K562 (cell line): ENCODE measurements around the gene TMEM63A. TPM values are rescaled to one million over a fixed set of nuclear protein-coding genes. Genes with fewer than 3 reads are reported as not detected.

Experiments used
- AFF4 ChIP-seq: sonication (generic); formaldehyde crosslinking; IDR thresholded peaks from 2 replicates; pipeline ENCODE4 v1.8.0; 2023; ENCODE audit warnings: mild to moderate bottlenecking, missing genetic modification reagents
- BCLAF1 ChIP-seq, 2 experiments: fragments of 450-650 bp in 1 of 2; IDR thresholded peaks; 2 replicates each; pipeline ENCODE4 v1.6.1; 2011 to 2017; ENCODE audit warnings: low read depth in 2 of 2, antibody characterized with exemption in 1 of 2, borderline replicate concordance in 1 of 2, low read length in 1 of 2, mild to moderate bottlenecking in 1 of 2, mixed read lengths in 1 of 2; ENCODE audit not compliant: control insufficient read depth in 1 of 2
- ERF ChIP-seq: fragments of 450-650 bp; formaldehyde crosslinking; IDR thresholded peaks from 2 replicates; pipeline ENCODE4 v1.4.0; 2020; ENCODE audit warnings: mild to moderate bottlenecking, mixed read lengths
- ETV5 ChIP-seq: sonication (generic); formaldehyde crosslinking; IDR thresholded peaks from 2 replicates; pipeline ENCODE4 v1.4.0; 2020; ENCODE audit warnings: low read depth, mild to moderate bottlenecking, missing genetic modification reagents
- JUNB ChIP-seq: fragments of 450-650 bp; formaldehyde crosslinking; conservative IDR thresholded peaks from 2 replicates; pipeline ENCODE4 v1.4.0; 2020; ENCODE audit warnings: mild to moderate bottlenecking
- PREB ChIP-seq: sonication (generic); formaldehyde crosslinking; IDR thresholded peaks from 2 replicates; pipeline ENCODE4 v1.8.1; 2023; ENCODE audit warnings: mild to moderate bottlenecking, missing genetic modification reagents
- RBM17 ChIP-seq: fragments of 200-400 bp; formaldehyde crosslinking; IDR thresholded peaks from 2 replicates; pipeline ENCODE4 v1.6.1; 2017; ENCODE audit warnings: low read depth, mild to moderate bottlenecking, low read length, borderline replicate concordance
- SRSF1 ChIP-seq: fragments of 200-400 bp; formaldehyde crosslinking; IDR thresholded peaks from 2 replicates; pipeline ENCODE4 v1.6.1; 2017; ENCODE audit warnings: mild to moderate bottlenecking, low read depth, low read length, moderate library complexity
- TEAD4 ChIP-seq, 2 experiments: sonication (generic) in 1 of 2; formaldehyde crosslinking in 1 of 2; IDR thresholded peaks; 2 replicates each; pipeline versions ENCODE4 v1.6.1 to v1.8.0; 2012 to 2022; ENCODE audit warnings: borderline replicate concordance in 1 of 2, inconsistent platforms in 1 of 2, low read length in 1 of 2, mild to moderate bottlenecking in 1 of 2, missing genetic modification reagents in 1 of 2
- ZBED1 ChIP-seq: IDR thresholded peaks from 2 replicates; pipeline ENCODE4 v1.6.1; 2014
- ZNF146 ChIP-seq: IDR thresholded peaks from one replicate; pipeline ENCODE4 v1.6.1; 2018; ENCODE audit warnings: missing compliant biosample characterization; ENCODE audit not compliant: unreplicated experiment
- polyA plus RNA-seq, 8 experiments: library from polyadenylated mRNA; depleted of rRNA in 4 of 8; stranded (reverse) in 5 of 8; unstranded in 3 of 8; fragments of >200 nt; fragmentation: Nextera tagmentation in 2 of 8; fragmentation: Illumina TruSeq in 1 of 8; extraction: Ambion mirVana in 2 of 8; extraction: Trizol in 1 of 8; gene quantifications; 2 replicates each; pipeline versions ENCODE4 v1.2.1 to v1.2.3, GENCODE V29; 2011 to 2014; ENCODE audit warnings: inconsistent platforms in 1 of 8, missing spikeins in 1 of 8
- total RNA-seq, 7 experiments: library from RNA; depleted of rRNA in 6 of 7; stranded (reverse); fragments of >200 nt in 6 of 7; fragmentation: Illumina TruSeq in 2 of 7; extraction: Trizol in 2 of 7; gene quantifications; 2 replicates each; pipeline versions ENCODE4 v1.2.1 to v1.2.3, GENCODE V29; 2011 to 2021; ENCODE audit warnings: low replicate concordance in 1 of 7

Gene TMEM63A
- total and polyA plus RNA-seq, 9 of the 15 experiments (the other 6 are each of a cell fraction or from before 2014, with no cell fraction given) = 2.0 to 54.6 (median 17.5) TPM

- TF ChIP-seq PREB (CRISPR knock-in tag) (no peak), JUNB (no peak), ZBED1 (no peak), BCLAF1 (IDR thresholded peaks at IDR 0.05; ENCODE audit: borderline replicate concordance in 1 of 2, control insufficient read depth in 1 of 2, low read depth in 2 of 2, low read length in 1 of 2) (no peak), AFF4 (CRISPR knock-in tag) (no peak), ETV5 (CRISPR knock-in tag) (no peak), RBM17 (no peak), ERF (CRISPR knock-in tag) (no peak), TEAD4 (IDR thresholded peaks at IDR 0.05; ENCODE audit: low read length) (no peak), TEAD4 (CRISPR knock-in tag; IDR thresholded peaks at IDR 0.05; ENCODE audit: borderline replicate concordance) (peak; percentile 46; the same call in 1 of the 2 replicates), SRSF1 (no peak), ZNF146 (CRISPR knock-in tag) (no peak)
Measured at GRCh38 chr1:225817611-225818061, 64.5 kb downstream of the TMEM63A start (continued).
